Measurements from ENCODE around the gene TAS2R31. TPM values are rescaled to one million over a fixed set of nuclear protein-coding genes. Genes with fewer than 3 reads are reported as not detected.

Gene TAS2R31
- total RNA-seq, 4 donors from 2014 or later: 1.1 to 3.3 (median 2.2) TPM

GRCh38 chr12:10998204-10998603, 33.0 kb downstream of the TAS2R31 start, which contains the start of gene TAS2R20:
Gene TAS2R20, minus strand, starts transcription at chr12:10998304. Its CDS starts 429 bp downstream, at chr12:10997875.
- DNase-seq (ENCODE audit: extremely low spot score): no peak
- H3K9me3 ChIP-seq: no peaks in the 10 kb centered on the region
- no peak within 1 kb of the TSS for H3K4me3 ChIP-seq
- peaks cover 0 to 5% (median 0%) of the 10 kb centered on the region in 4 donors for H3K36me3 ChIP-seq
- no peaks in the 10 kb centered on the region for H3K27me3 ChIP-seq
- intact Hi-C loops (cut with DNase I): no loop called here
- no peak within 1 kb of the TSS for H3K27ac ChIP-seq (replicated peaks in 1 of 4)
- no peaks in the 10 kb centered on the region for H3K4me1 ChIP-seq
- no peak for TF ChIP-seq EP300 (IDR thresholded peaks at IDR 0.05)
- TF ChIP-seq POLR2AphosphoS5 (IDR thresholded peaks at IDR 0.05): no peak
- no peak for TF ChIP-seq CTCF (IDR thresholded peaks at IDR 0.05)
- no peak for TF ChIP-seq POLR2A (IDR thresholded peaks at IDR 0.05; ENCODE audit: low read depth)

GRCh38 chr12:10994307-10994706, 36.9 kb downstream of the TAS2R31 start:
- no peak for DNase-seq (ENCODE audit: extremely low spot score)
- H3K4me1 ChIP-seq: no peaks in the 10 kb centered on the region
- intact Hi-C loops (cut with DNase I): no loop called here
- no peak for TF ChIP-seq CTCF (IDR thresholded peaks at IDR 0.05)
- no peak for TF ChIP-seq POLR2AphosphoS5 (IDR thresholded peaks at IDR 0.05)
- no peak overlapping the region for H3K4me3 ChIP-seq
- H3K27ac ChIP-seq (replicated peaks in 1 of 4): no peak overlapping the region
- 97% methylated on average over 3 of the region's 3 CpGs for WGBS
- H3K27me3 ChIP-seq: no peaks in the 10 kb centered on the region
- peaks cover 0 to 4% (median 0%) of the 10 kb centered on the region in 4 donors for H3K9me3 ChIP-seq
- H3K36me3 ChIP-seq: peaks cover 0 to 11% (median 0%) of the 10 kb centered on the region in 4 donors

- 93% methylated on average over 2 of the region's 2 CpGs for WGBS
- H3K27ac ChIP-seq (replicated peaks in 1 of 4): no peak overlapping the region
- intact Hi-C loops (cut with DNase I): no loop called here
- no peaks in the 10 kb centered on the region for H3K27me3 ChIP-seq
- no peak overlapping the region for H3K4me3 ChIP-seq
- peaks cover 0 to 4% (median 0%) of the 10 kb centered on the region in 4 donors for H3K9me3 ChIP-seq
- peaks cover 0 to 10% (median 0%) of the 10 kb centered on the region in 4 donors for H3K36me3 ChIP-seq
- no peaks in the 10 kb centered on the region for H3K4me1 ChIP-seq
- TF ChIP-seq POLR2A (IDR thresholded peaks at IDR 0.05; ENCODE audit: low read depth): no peak
- TF ChIP-seq EP300 (IDR thresholded peaks at IDR 0.05): no peak
- no peak for TF ChIP-seq CTCF (IDR thresholded peaks at IDR 0.05)
- no peak for TF ChIP-seq POLR2AphosphoS5 (IDR thresholded peaks at IDR 0.05)
- DNase-seq (ENCODE audit: extremely low spot score): no peak
Observed at GRCh38 chr12:10989107-10989506, 42.1 kb downstream of the TAS2R31 start.

- Histone ChIP-seq H3K4me3 (no peak within 1 kb of the TSS), H3K4me1 (no peaks in the 10 kb centered on the region), H3K27ac (replicated peaks in 1 of 4) (no peak within 1 kb of the TSS), H3K9me3 (peaks cover 0 to 4% (median 0%) of the 10 kb centered on the region in 4 donors), H3K36me3 (peaks cover 0 to 7% (median 0%) of the 10 kb centered on the region in 4 donors), H3K27me3 (no peaks in the 10 kb centered on the region)
- no peak for DNase-seq (ENCODE audit: extremely low spot score)
- WGBS: 48% methylated on average over 2 of the region's 2 CpGs
- intact Hi-C loops (cut with DNase I): no loop called here
- no peak for TF ChIP-seq CTCF (IDR thresholded peaks at IDR 0.05)
- no peak for TF ChIP-seq POLR2AphosphoS5 (IDR thresholded peaks at IDR 0.05)
- no peak for TF ChIP-seq POLR2A (IDR thresholded peaks at IDR 0.05; ENCODE audit: low read depth)
- TF ChIP-seq EP300 (IDR thresholded peaks at IDR 0.05): no peak
Observed at GRCh38 chr12:10986812-10987211, 44.4 kb downstream of the TAS2R31 start, which contains the start of gene TAS2R50. Gene TAS2R50, minus strand, starts transcription at chr12:10986912. Its CDS starts 52 bp downstream, at chr12:10986860.

- Histone ChIP-seq H3K4me1 (no peaks in the 10 kb centered on the region), H3K4me3 (no peak overlapping the region), H3K9me3 (no peaks in the 10 kb centered on the region), H3K27me3 (no peaks in the 10 kb centered on the region), H3K36me3 (no peaks in the 10 kb centered on the region), H3K27ac (replicated peaks in 1 of 4) (no peak overlapping the region)
- DNase-seq (ENCODE audit: extremely low spot score): no peak
- intact Hi-C loops (cut with DNase I): no loop called here
- no peak for TF ChIP-seq EP300 (IDR thresholded peaks at IDR 0.05)
- no peak for TF ChIP-seq POLR2AphosphoS5 (IDR thresholded peaks at IDR 0.05)
- no peak for TF ChIP-seq POLR2A (IDR thresholded peaks at IDR 0.05; ENCODE audit: low read depth)
- no peak for TF ChIP-seq CTCF (IDR thresholded peaks at IDR 0.05)
- WGBS: 95% methylated on average over 5 of the region's 5 CpGs
Observed at GRCh38 chr12:10982244-10982643, 49.0 kb downstream of the TAS2R31 start.

Measured in esophagus muscularis mucosa (tissue), 4 donors.